ENCODE results near the gene COQ7.

Gene COQ7

DNA sequence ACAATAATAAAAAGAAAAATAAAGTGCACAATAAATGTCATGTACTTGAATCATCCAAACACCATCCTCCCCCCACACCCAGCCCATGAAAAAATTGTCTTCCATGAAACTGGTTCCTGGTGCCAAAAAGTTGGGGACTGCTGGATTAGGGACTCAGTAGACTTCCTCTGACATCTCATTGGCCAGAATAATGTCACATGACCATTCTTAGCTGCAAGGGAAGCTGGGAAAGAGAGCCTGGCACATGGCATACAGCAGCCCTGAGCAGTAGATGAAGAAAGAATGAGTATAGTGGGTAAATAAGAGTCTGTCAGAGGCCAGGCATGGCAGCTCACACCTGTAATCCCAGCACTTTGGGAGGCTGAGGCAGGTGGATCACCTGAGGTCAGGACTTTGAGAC lies 58.9 kb downstream of the COQ7 start:
- TF ChIP-seq, protein P1, sequence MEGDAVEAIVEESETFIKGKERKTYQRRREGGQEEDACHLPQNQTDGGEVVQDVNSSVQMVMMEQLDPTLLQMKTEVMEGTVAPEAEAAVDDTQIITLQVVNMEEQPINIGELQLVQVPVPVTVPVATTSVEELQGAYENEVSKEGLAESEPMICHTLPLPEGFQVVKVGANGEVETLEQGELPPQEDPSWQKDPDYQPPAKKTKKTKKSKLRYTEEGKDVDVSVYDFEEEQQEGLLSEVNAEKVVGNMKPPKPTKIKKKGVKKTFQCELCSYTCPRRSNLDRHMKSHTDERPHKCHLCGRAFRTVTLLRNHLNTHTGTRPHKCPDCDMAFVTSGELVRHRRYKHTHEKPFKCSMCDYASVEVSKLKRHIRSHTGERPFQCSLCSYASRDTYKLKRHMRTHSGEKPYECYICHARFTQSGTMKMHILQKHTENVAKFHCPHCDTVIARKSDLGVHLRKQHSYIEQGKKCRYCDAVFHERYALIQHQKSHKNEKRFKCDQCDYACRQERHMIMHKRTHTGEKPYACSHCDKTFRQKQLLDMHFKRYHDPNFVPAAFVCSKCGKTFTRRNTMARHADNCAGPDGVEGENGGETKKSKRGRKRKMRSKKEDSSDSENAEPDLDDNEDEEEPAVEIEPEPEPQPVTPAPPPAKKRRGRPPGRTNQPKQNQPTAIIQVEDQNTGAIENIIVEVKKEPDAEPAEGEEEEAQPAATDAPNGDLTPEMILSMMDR (IDR thresholded peaks at IDR 0.05) = no peak
- H3K27me3 Mint-ChIP-seq (ENCODE audit: low read depth, poor library complexity) = peaks cover 10% of the 10 kb centered on the region
- H3K4me1 Mint-ChIP-seq = peaks cover 34% of the 10 kb centered on the region
- H3K4me3 Mint-ChIP-seq = no peak overlapping the region
- peaks cover 21% of the 10 kb centered on the region for H3K36me3 Mint-ChIP-seq (ENCODE audit: low read depth)
- peaks cover 27% of the 10 kb centered on the region for H3K9me3 Mint-ChIP-seq
- H3K27ac Mint-ChIP-seq = no peak overlapping the region
- no peak for DNase-seq

DNA sequence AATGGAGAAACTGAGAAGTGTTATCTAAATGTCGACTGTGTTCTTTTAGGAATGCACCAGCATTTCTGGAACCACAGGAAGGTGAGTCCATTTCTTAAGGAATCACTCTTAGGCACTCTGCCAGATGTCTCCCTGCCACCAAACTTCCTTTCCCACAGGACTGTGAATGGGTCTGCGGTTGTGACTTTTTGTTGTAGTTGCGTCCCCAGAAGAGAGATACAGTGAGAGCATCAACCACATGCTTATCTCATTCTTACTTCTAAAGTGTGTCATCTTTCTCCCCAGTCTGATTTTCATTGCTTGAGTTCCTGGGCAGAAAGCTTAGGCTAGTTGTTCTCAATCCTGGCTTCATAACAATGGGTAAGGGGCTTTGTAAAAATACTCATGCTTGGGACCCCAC lies 59.8 kb downstream of the COQ7 start:
- H3K36me3 Mint-ChIP-seq (ENCODE audit: low read depth) = peaks cover 15% of the 10 kb centered on the region
- DNase-seq = no peak
- peaks cover 34% of the 10 kb centered on the region for H3K4me1 Mint-ChIP-seq
- H3K27ac Mint-ChIP-seq = no peak overlapping the region
- peaks cover 27% of the 10 kb centered on the region for H3K9me3 Mint-ChIP-seq
- no peak overlapping the region for H3K4me3 Mint-ChIP-seq
- peaks cover 12% of the 10 kb centered on the region for H3K27me3 Mint-ChIP-seq (ENCODE audit: low read depth, poor library complexity)
- TF ChIP-seq, protein P1 (IDR thresholded peaks at IDR 0.05) = no peak

DNA sequence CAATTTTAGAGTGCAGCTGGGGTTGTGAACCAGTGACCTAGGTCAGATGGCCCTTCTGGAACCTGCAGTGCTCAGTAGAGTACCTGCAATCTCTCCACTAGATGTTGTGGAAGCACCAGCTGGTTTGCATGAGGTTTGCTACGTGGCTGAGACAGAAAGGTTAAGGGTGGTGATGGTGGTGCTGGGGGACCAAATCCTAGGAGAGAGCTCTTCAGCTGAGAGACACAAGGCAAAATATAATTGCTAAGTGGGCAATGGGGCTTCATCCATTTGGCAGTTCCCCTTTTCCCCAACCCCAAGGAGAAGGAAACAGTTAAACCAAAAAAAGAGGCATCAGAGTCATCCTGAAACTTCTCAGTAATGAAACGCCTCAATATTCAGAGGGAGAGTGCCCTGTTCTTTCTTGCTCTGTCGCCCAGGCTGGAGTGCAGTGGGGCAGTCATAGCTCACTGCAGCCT lies 60.3 kb downstream of the COQ7 start:
- no peak overlapping the region for H3K27ac Mint-ChIP-seq
- H3K4me3 Mint-ChIP-seq = no peak overlapping the region
- peaks cover 12% of the 10 kb centered on the region for H3K27me3 Mint-ChIP-seq (ENCODE audit: low read depth, poor library complexity)
- H3K9me3 Mint-ChIP-seq = peaks cover 27% of the 10 kb centered on the region
- peaks cover 15% of the 10 kb centered on the region for H3K36me3 Mint-ChIP-seq (ENCODE audit: low read depth)
- H3K4me1 Mint-ChIP-seq = peaks cover 35% of the 10 kb centered on the region
- no peak for DNase-seq
- TF ChIP-seq, protein P1 (IDR thresholded peaks at IDR 0.05) = no peak

- H3K27ac Mint-ChIP-seq = peak overlapping the region; percentile 57
- DNase-seq = no peak
- no peak overlapping the region for H3K4me3 Mint-ChIP-seq
- H3K4me1 Mint-ChIP-seq = peaks cover 42% of the 10 kb centered on the region
- H3K36me3 Mint-ChIP-seq (ENCODE audit: low read depth) = peaks cover 15% of the 10 kb centered on the region
- H3K9me3 Mint-ChIP-seq = peaks cover 27% of the 10 kb centered on the region
- TF ChIP-seq, protein P1 (IDR thresholded peaks at IDR 0.05) = no peak
- H3K27me3 Mint-ChIP-seq (ENCODE audit: low read depth, poor library complexity) = peaks cover 12% of the 10 kb centered on the region
These were observed 61.2 kb downstream of the COQ7 start for GRCh38 chr16:19128454-19129200.
